ENCODE measurements around the gene UBE2Q2.

Gene UBE2Q2

GRCh38 chr15:75808563-75808962, 34.7 kb upstream of the UBE2Q2 start:
- no peak overlapping the region for H3K18ac ChIP-seq (ENCODE audit: low read length)
- H3K4me1 ChIP-seq (ENCODE audit: control insufficient read depth in 2 of 2, insufficient read depth in 1 of 2, low read depth in 1 of 2, low read length in 2 of 2): no peaks in the 10 kb centered on the region
- no peak overlapping the region for H4K8ac ChIP-seq (ENCODE audit: low read depth, low read length)
- H2AK5ac ChIP-seq (ENCODE audit: low read depth, low read length): no peak overlapping the region
- H3K27me3 ChIP-seq (ENCODE audit: control insufficient read depth in 3 of 3, insufficient read depth in 3 of 3, low read depth in 1 of 3, low read length in 3 of 3): peaks cover 0 to 10% (median 0%) of the 10 kb centered on the region in 3 experiments
- no peak overlapping the region for H2BK12ac ChIP-seq (ENCODE audit: low read length)
- no peaks in the 10 kb centered on the region for H3K36me3 ChIP-seq (replicated peaks in 1 of 2; ENCODE audit: control insufficient read depth in 2 of 2, insufficient read depth in 2 of 2, low read length in 2 of 2)
- no peak overlapping the region for H2BK15ac ChIP-seq (ENCODE audit: low read length)
- WGBS, 2 donors (ENCODE audit: extremely low coverage in 2 of 2, insufficient read length in 2 of 2, insufficient replicate concordance in 1 of 2): no CpG with 5 or more reads among the region's 6 CpGs
- no peak overlapping the region for H2BK120ac ChIP-seq (ENCODE audit: low read depth, low read length)
- H2AFZ ChIP-seq (ENCODE audit: low read length): no peak overlapping the region
- no peak overlapping the region for H2BK5ac ChIP-seq (ENCODE audit: low read length)
- no peak for DNase-seq (ENCODE audit: low spot score)
- no peaks in the 10 kb centered on the region for H3K79me1 ChIP-seq (ENCODE audit: low read depth, low read length)
- no peaks in the 10 kb centered on the region for H3K9me3 ChIP-seq (replicated peaks in 1 of 2; ENCODE audit: control insufficient read depth in 2 of 2, insufficient read depth in 1 of 2, low read depth in 1 of 2, low read length in 2 of 2)
- H4K91ac ChIP-seq (ENCODE audit: low read depth, low read length, poor library complexity): no peak overlapping the region
- H3K27ac ChIP-seq (replicated peaks; ENCODE audit: low read length): no peak overlapping the region
- no peak overlapping the region for H3K14ac ChIP-seq (ENCODE audit: low read length)
- H3K9ac ChIP-seq (ENCODE audit: low read depth, low read length, poor library complexity): no peak overlapping the region
- H3K4ac ChIP-seq (ENCODE audit: low read length): no peak overlapping the region
- H3K4me2 ChIP-seq (ENCODE audit: insufficient read depth, low read length, poor library complexity, severe bottlenecking): no peak overlapping the region
- H3K4me3 ChIP-seq (ENCODE audit: low read length in 2 of 2): no peak overlapping the region
- no peak overlapping the region for H3K23ac ChIP-seq (ENCODE audit: low read depth, low read length, poor library complexity)

DNA sequence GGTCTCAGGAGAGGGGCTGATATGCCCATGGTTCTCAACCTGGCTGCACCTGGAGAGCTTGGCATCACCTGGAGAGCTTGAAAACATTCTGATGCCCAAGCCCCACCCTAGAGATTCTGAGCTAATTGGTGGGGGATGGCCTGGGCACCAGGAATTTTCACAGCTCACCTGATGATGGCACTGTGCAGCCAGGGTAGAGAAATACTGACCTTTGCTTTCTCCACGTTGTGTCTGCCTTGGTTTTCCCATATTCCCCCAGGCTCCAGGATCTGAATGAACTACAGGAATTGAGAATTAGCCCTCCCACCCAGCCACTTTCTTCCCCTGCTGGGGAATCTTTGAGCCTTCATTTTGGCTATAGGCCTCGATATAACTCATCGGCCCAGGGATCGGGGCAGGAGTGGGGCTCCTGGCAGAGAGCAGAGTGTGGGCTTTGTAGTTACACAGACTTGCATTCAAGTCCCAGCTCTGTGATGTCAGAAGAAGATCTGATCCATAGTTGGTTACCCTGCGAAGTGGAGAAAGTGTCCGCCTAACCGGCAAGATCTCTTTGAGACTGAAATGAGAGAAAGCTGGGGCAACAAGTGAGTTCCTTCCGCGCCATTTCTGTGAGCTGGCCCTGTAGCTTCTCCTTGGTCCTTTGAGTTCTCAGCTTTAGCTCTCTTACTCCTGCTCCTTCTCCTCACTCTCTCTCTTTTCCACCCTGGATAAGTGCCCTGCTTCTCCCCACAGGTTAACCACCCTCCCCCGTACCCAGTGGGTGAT, 33.1 kb upstream of the UBE2Q2 start:
- H4K91ac ChIP-seq (ENCODE audit: low read depth, low read length, poor library complexity): no peak overlapping the region
- H2BK12ac ChIP-seq (ENCODE audit: low read length): no peak overlapping the region
- no peak overlapping the region for H3K14ac ChIP-seq (ENCODE audit: low read length)
- no peak overlapping the region for H2BK15ac ChIP-seq (ENCODE audit: low read length)
- H3K9me3 ChIP-seq (replicated peaks in 1 of 2; ENCODE audit: control insufficient read depth in 2 of 2, insufficient read depth in 1 of 2, low read depth in 1 of 2, low read length in 2 of 2): no peaks in the 10 kb centered on the region
- no peaks in the 10 kb centered on the region for H3K79me1 ChIP-seq (ENCODE audit: low read depth, low read length)
- H3K4me3 ChIP-seq (ENCODE audit: low read length in 2 of 2): no peak overlapping the region
- H3K4me2 ChIP-seq (ENCODE audit: insufficient read depth, low read length, poor library complexity, severe bottlenecking): no peak overlapping the region
- no peak overlapping the region for H2BK120ac ChIP-seq (ENCODE audit: low read depth, low read length)
- H3K27me3 ChIP-seq (ENCODE audit: control insufficient read depth in 3 of 3, insufficient read depth in 3 of 3, low read depth in 1 of 3, low read length in 3 of 3): peaks cover 0 to 8% (median 0%) of the 10 kb centered on the region in 3 experiments
- peak overlapping the region; percentile 73 for H2AFZ ChIP-seq (ENCODE audit: low read length)
- no peak overlapping the region for H3K23ac ChIP-seq (ENCODE audit: low read depth, low read length, poor library complexity)
- H3K36me3 ChIP-seq (replicated peaks in 1 of 2; ENCODE audit: control insufficient read depth in 2 of 2, insufficient read depth in 2 of 2, low read length in 2 of 2): no peaks in the 10 kb centered on the region
- H3K18ac ChIP-seq (ENCODE audit: low read length): no peak overlapping the region
- no peak overlapping the region for H3K27ac ChIP-seq (replicated peaks; ENCODE audit: low read length)
- H3K4me1 ChIP-seq (ENCODE audit: control insufficient read depth in 2 of 2, insufficient read depth in 1 of 2, low read depth in 1 of 2, low read length in 2 of 2): peaks cover 0 to 2% of the 10 kb centered on the region in 2 donors
- peak overlapping the region; percentile 30 for H4K8ac ChIP-seq (ENCODE audit: low read depth, low read length)
- no peak for DNase-seq (ENCODE audit: low spot score)
- H3K9ac ChIP-seq (ENCODE audit: low read depth, low read length, poor library complexity): no peak overlapping the region
- H2BK5ac ChIP-seq (ENCODE audit: low read length): no peak overlapping the region
- no peak overlapping the region for H3K4ac ChIP-seq (ENCODE audit: low read length)
- no CpG with 5 or more reads among the region's 10 CpGs for WGBS, 2 donors (ENCODE audit: extremely low coverage in 2 of 2, insufficient read length in 2 of 2, insufficient replicate concordance in 1 of 2)
- no peak overlapping the region for H2AK5ac ChIP-seq (ENCODE audit: low read depth, low read length)

DNA sequence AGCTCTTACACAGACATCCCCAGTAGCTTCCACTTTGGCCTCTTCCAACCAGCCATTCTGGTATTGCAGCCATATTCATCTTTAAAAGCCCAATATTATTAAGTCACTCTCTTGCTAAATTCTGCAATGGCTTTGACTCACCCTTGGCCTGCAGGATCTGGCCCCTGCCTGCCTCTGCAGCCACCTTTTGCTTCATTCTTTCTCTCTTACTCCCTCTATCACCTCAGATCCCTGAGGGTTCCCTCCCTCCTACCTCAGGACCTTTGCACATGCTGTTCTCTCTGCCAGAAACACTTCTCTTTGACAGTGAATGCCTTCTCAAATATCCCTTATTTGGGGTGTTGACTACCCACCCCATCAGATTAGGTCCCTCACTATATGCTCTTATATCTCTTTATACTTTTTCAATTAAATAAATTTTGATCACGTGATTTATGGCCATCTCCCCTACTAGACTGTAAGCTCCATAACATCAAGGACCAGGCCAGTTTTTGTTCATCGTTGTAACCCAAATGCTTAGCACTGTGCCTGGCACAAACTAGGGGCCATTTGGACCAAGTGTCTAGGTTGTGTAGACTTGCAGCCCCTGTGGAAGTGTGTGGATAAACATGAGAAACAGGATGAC, 32.3 kb upstream of the UBE2Q2 start:
- Histone ChIP-seq H2AFZ (ENCODE audit: low read length) (no peak overlapping the region), H3K9ac (ENCODE audit: low read depth, low read length, poor library complexity) (no peak overlapping the region), H3K9me3 (replicated peaks in 1 of 2; ENCODE audit: control insufficient read depth in 2 of 2, insufficient read depth in 1 of 2, low read depth in 1 of 2, low read length in 2 of 2) (no peaks in the 10 kb centered on the region), H3K23ac (ENCODE audit: low read depth, low read length, poor library complexity) (no peak overlapping the region), H3K27ac (replicated peaks; ENCODE audit: low read length) (no peak overlapping the region), H3K4me2 (ENCODE audit: insufficient read depth, low read length, poor library complexity, severe bottlenecking) (no peak overlapping the region), H3K4me3 (ENCODE audit: low read length in 2 of 2) (no peak overlapping the region), H3K4me1 (ENCODE audit: control insufficient read depth in 2 of 2, insufficient read depth in 1 of 2, low read depth in 1 of 2, low read length in 2 of 2) (peaks cover 0 to 2% of the 10 kb centered on the region in 2 donors), H2BK120ac (ENCODE audit: low read depth, low read length) (no peak overlapping the region), H2AK5ac (ENCODE audit: low read depth, low read length) (no peak overlapping the region), H3K18ac (ENCODE audit: low read length) (no peak overlapping the region), H3K36me3 (replicated peaks in 1 of 2; ENCODE audit: control insufficient read depth in 2 of 2, insufficient read depth in 2 of 2, low read length in 2 of 2) (no peaks in the 10 kb centered on the region), H2BK15ac (ENCODE audit: low read length) (no peak overlapping the region), H2BK12ac (ENCODE audit: low read length) (no peak overlapping the region), H4K8ac (ENCODE audit: low read depth, low read length) (no peak overlapping the region), H3K4ac (ENCODE audit: low read length) (no peak overlapping the region), H3K14ac (ENCODE audit: low read length) (no peak overlapping the region), H3K27me3 (ENCODE audit: control insufficient read depth in 3 of 3, insufficient read depth in 3 of 3, low read depth in 1 of 3, low read length in 3 of 3) (peaks cover 0 to 4% (median 0%) of the 10 kb centered on the region in 3 experiments), H3K79me1 (ENCODE audit: low read depth, low read length) (no peaks in the 10 kb centered on the region), H4K91ac (ENCODE audit: low read depth, low read length, poor library complexity) (no peak overlapping the region), H2BK5ac (ENCODE audit: low read length) (no peak overlapping the region)
- DNase-seq (ENCODE audit: low spot score): no peak
- WGBS, 2 donors (ENCODE audit: extremely low coverage in 2 of 2, insufficient read length in 2 of 2, insufficient replicate concordance in 1 of 2): no CpG with 5 or more reads among the region's 2 CpGs

- no peak overlapping the region for H2AK5ac ChIP-seq (ENCODE audit: low read depth, low read length)
Measured at GRCh38 chr15:75811626-75812025, 31.6 kb upstream of the UBE2Q2 start.

More at GRCh38 chr15:75811626-75812025, 31.6 kb upstream of the UBE2Q2 start:
- Histone ChIP-seq H4K91ac (ENCODE audit: low read depth, low read length, poor library complexity) (no peak overlapping the region), H3K23ac (ENCODE audit: low read depth, low read length, poor library complexity) (no peak overlapping the region), H3K14ac (ENCODE audit: low read length) (no peak overlapping the region), H3K9ac (ENCODE audit: low read depth, low read length, poor library complexity) (no peak overlapping the region), H2BK120ac (ENCODE audit: low read depth, low read length) (no peak overlapping the region), H3K36me3 (replicated peaks in 1 of 2; ENCODE audit: control insufficient read depth in 2 of 2, insufficient read depth in 2 of 2, low read length in 2 of 2) (no peaks in the 10 kb centered on the region), H3K79me1 (ENCODE audit: low read depth, low read length) (no peaks in the 10 kb centered on the region), H2BK5ac (ENCODE audit: low read length) (no peak overlapping the region), H2BK15ac (ENCODE audit: low read length) (no peak overlapping the region), H3K4me2 (ENCODE audit: insufficient read depth, low read length, poor library complexity, severe bottlenecking) (no peak overlapping the region), H3K4me3 (ENCODE audit: low read length in 2 of 2) (no peak overlapping the region), H3K27me3 (ENCODE audit: control insufficient read depth in 3 of 3, insufficient read depth in 3 of 3, low read depth in 1 of 3, low read length in 3 of 3) (peaks cover 0 to 4% (median 0%) of the 10 kb centered on the region in 3 experiments), H2AFZ (ENCODE audit: low read length) (no peak overlapping the region), H2BK12ac (ENCODE audit: low read length) (no peak overlapping the region), H4K8ac (ENCODE audit: low read depth, low read length) (no peak overlapping the region), H3K27ac (replicated peaks; ENCODE audit: low read length) (no peak overlapping the region), H3K9me3 (replicated peaks in 1 of 2; ENCODE audit: control insufficient read depth in 2 of 2, insufficient read depth in 1 of 2, low read depth in 1 of 2, low read length in 2 of 2) (peaks cover 0 to 3% of the 10 kb centered on the region in 2 donors), H3K4ac (ENCODE audit: low read length) (no peak overlapping the region), H3K18ac (ENCODE audit: low read length) (peak overlapping the region; percentile 33), H3K4me1 (ENCODE audit: control insufficient read depth in 2 of 2, insufficient read depth in 1 of 2, low read depth in 1 of 2, low read length in 2 of 2) (peaks cover 0 to 2% of the 10 kb centered on the region in 2 donors)
- WGBS, 2 donors (ENCODE audit: extremely low coverage in 2 of 2, insufficient read length in 2 of 2, insufficient replicate concordance in 1 of 2): no CpG with 5 or more reads among the region's 3 CpGs
- no peak for DNase-seq (ENCODE audit: low spot score)
